A549 treated with GW870086 at 1 μM for 4 hours (cell line): Measurements from ENCODE around the gene IL23R. TPM values are rescaled to one million over a fixed set of nuclear protein-coding genes. Genes with fewer than 3 reads are reported as not detected.

Experiments used
- total RNA-seq: library from RNA; stranded (reverse); fragments of 200-300 nt; extraction: Qiagen RNA extraction; gene quantifications from 5 replicates; pipeline ENCODE4 v1.2.3, GENCODE V29; 2022; ENCODE audit warnings: low read depth

IL23R gene, protein sequence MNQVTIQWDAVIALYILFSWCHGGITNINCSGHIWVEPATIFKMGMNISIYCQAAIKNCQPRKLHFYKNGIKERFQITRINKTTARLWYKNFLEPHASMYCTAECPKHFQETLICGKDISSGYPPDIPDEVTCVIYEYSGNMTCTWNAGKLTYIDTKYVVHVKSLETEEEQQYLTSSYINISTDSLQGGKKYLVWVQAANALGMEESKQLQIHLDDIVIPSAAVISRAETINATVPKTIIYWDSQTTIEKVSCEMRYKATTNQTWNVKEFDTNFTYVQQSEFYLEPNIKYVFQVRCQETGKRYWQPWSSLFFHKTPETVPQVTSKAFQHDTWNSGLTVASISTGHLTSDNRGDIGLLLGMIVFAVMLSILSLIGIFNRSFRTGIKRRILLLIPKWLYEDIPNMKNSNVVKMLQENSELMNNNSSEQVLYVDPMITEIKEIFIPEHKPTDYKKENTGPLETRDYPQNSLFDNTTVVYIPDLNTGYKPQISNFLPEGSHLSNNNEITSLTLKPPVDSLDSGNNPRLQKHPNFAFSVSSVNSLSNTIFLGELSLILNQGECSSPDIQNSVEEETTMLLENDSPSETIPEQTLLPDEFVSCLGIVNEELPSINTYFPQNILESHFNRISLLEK
- not detected in 5 replicates for total RNA-seq

DNA sequence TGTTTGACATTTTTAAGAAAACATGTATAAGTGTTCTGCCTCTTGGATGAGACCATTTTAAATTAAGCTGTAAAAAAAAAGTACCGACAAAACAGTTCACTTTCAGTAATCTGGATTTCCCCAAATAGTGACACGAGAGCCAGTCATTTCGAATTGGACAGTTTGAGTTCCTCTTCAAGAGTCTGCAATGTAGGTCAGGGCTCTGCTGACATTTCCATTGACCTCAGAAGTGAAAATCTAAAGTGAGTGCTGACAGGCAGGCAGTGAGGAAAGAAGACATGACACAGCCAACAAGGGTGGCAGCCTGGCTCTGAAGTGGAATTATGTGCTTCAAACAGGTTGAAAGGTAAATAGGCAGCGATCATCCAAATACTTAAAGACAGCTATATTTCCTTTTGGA is at the start of gene IL23R:
TSS of gene IL23R (plus strand) at position 259 of the 400 bp plus-strand sequence. CDS start 1,667 bp downstream, outside the sequence.

DNA sequence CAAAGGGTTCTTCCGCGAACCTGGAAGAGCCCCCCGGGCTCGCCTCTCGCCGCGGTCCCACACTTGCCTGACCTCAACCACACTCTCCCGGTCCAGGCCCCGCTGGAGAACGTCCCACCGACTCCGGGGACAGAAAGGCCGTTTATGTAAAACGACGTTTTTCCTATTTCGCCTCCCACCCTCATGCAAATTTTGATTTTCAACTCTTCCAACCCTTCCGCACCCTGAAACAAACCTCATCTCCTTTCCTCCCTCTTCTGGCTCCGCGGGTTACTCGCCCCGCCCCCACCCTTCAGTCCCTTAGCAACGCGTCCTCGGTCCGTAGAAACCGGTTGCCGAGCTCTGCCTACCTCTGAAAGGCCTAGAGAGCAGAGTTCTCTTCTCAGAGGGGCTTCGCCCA is 31.6 kb upstream of the IL23R start, which contains the start of gene C1orf141:
TSS of gene C1orf141 (minus strand) at position 276 of the 400 bp plus-strand sequence. CDS start 7,730 bp downstream, outside the sequence.

DNA sequence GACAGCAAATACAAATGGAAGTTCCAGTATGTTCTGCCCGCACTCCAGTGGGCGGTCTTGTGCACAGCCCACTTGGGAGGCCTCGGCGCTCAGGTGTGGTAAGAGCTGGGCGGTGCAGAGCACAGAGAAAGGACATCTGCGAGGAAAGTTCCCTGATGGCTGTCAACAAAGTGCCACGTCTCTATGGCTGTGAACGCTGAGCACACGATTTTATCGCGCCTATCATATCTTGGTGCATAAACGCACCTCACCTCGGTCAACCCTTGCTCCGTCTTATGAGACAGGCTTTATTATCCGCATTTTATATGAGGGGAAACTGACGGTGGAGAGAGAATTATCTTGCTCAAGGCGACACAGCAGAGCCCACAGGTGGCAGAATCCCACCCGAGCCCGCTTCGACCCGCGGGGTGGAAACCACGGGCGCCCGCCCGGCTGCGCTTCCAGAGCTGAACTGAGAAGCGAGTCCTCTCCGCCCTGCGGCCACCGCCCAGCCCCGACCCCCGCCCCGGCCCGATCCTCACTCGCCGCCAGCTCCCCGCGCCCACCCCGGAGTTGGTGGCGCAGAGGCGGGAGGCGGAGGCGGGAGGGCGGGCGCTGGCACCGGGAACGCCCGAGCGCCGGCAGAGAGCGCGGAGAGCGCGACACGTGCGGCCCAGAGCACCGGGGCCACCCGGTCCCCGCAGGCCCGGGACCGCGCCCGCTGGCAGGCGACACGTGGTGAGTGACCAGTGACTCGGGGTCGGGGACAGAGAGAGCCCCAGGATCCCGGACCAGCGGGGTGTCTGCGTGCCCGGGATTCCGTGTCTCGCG is 141.2 kb downstream of the IL23R start, which contains the start of gene IL12RB2:
TSS of gene IL12RB2 (plus strand) at position 623 of the 810 bp plus-strand sequence. CDS start 12,496 bp downstream, outside the sequence.

Other genes with a start within 250 kb of the IL23R start
- gene DNAI4, start 241.6 kb upstream of the IL23R start, total RNA-seq = 0.29 to 3.0 TPM (median 0.88 TPM) in 5 replicates
- gene MIER1, start 241.5 kb upstream of the IL23R start, total RNA-seq = 7.4 to 11.7 TPM (median 10.5 TPM) in 5 replicates
- 6.6 to 8.5 TPM (median 7.6 TPM) in 5 replicates for gene SLC35D1, start 112.3 kb upstream of the IL23R start, total RNA-seq
- not detected in 5 replicates for gene C1orf141, start 31.5 kb upstream of the IL23R start, total RNA-seq
- 0.08 TPM in 1 of 5 replicates, not detected in the others for gene IL12RB2, start 141.4 kb downstream of the IL23R start, total RNA-seq